ENCODE measurements around the gene PALS2. TPM values are rescaled to one million over a fixed set of nuclear protein-coding genes. Genes with fewer than 3 reads are reported as not detected.
A peak's percentile ranks its signal among the peaks of the same experiment; 100 is the strongest.

The PALS2 gene
- total and polyA plus RNA-seq, 9 of the 15 experiments (the other 6 are each of a cell fraction or from before 2014, with no cell fraction given): 5.9 to 35.0 (median 17.7) TPM

GRCh38 chr7:24570983-24571382 lies 2.3 kb upstream of the PALS2 start:
- DNase-seq (ENCODE audit: extremely low read depth in 1 of 4, low spot score in 3 of 4): no peak
- Histone ChIP-seq H2AFZ (ENCODE audit: low read depth, low read length) (no peak overlapping the region), H3K9me1 (ENCODE audit: control insufficient read depth, insufficient read depth, low read length) (no peaks in the 10 kb centered on the region), H4K20me1 (replicated peaks; ENCODE audit: control insufficient read depth, insufficient read depth, low read length) (no peaks in the 10 kb centered on the region), H3K79me2 (ENCODE audit: control insufficient read depth, insufficient read depth, low read length) (peaks cover 23% of the 10 kb centered on the region), H3K36me3 (ENCODE audit: control insufficient read depth, insufficient read depth, low read length) (no peaks in the 10 kb centered on the region), H3K4me1 (replicated peaks in 1 of 2; ENCODE audit: control insufficient read depth in 2 of 2, insufficient read depth in 2 of 2, low read length in 2 of 2) (peaks cover 5 to 11% of the 10 kb centered on the region in 2 experiments; a peak in 4 of 5 replicates), H3K4me2 (ENCODE audit: insufficient read depth, low read length) (no peak overlapping the region), H3K9me3 (replicated peaks; ENCODE audit: control insufficient read depth, insufficient read depth, low read depth, low read length) (no peaks in the 10 kb centered on the region), H3K27me3 (ENCODE audit: control insufficient read depth in 2 of 2, insufficient read depth in 2 of 2, low read length in 2 of 2) (peaks cover 2 to 6% of the 10 kb centered on the region in 2 experiments; a peak in 3 of 5 replicates), H3K9ac (ENCODE audit: insufficient read depth in 1 of 2, low read depth in 2 of 2, low read length in 2 of 2) (no peak overlapping the region), H3K4me3 (no peak overlapping the region), H3K27ac (ENCODE audit: extremely low read depth, low read depth, low read length) (no peak overlapping the region)
- POLR2A ChIA-PET: no interaction called here
- in situ Hi-C loops (cut with MboI) (no loop called here), intact Hi-C loops (cut with micrococcal nuclease) (no loop called here)
- no peak for ATAC-seq
- BruUV-seq (replicated peaks): no TSS peak
- FAIRE-seq: no peak
- TF ChIP-seq KDM2B (CRISPR knock-in tag; IDR thresholded peaks at IDR 0.05): no peak
- TF ChIP-seq CBFA2T3 (IDR thresholded peaks at IDR 0.05): peak; percentile 56; the same call in 1 of the 2 replicates
- no peak for TF ChIP-seq MIER1 (IDR thresholded peaks at IDR 0.05; ENCODE audit: low read depth)
- TF ChIP-seq ZBTB9 (CRISPR knock-in tag; IDR thresholded peaks at IDR 0.05): no peak
- TF ChIP-seq SRSF1 (IDR thresholded peaks at IDR 0.05; ENCODE audit: low read depth, low read length): no peak
- TF ChIP-seq HCFC1 (IDR thresholded peaks at IDR 0.05; ENCODE audit: low read depth, low read length): no peak
- TF ChIP-seq CBX5 (IDR thresholded peaks at IDR 0.05; ENCODE audit: borderline replicate concordance, low read depth): no peak
- TF ChIP-seq KDM1A (IDR thresholded peaks at IDR 0.05): peak; percentile 71 to 75
- TF ChIP-seq ZNF561 (CRISPR knock-in tag; conservative IDR thresholded peaks at IDR 0.05): no peak
- no peak for TF ChIP-seq ZNF668 (CRISPR knock-in tag; IDR thresholded peaks at IDR 0.05)
- TF ChIP-seq PRMT5 (CRISPR knock-in tag; IDR thresholded peaks at IDR 0.05): no peak
- TF ChIP-seq TEAD2 (tag; IDR thresholded peaks at IDR 0.05): no peak
- TF ChIP-seq HEY1 (CRISPR knock-in tag; IDR thresholded peaks at IDR 0.05; ENCODE audit: borderline replicate concordance): no peak
- TF ChIP-seq TEAD4 (IDR thresholded peaks at IDR 0.05; ENCODE audit: low read length): 0 out of 2 replicates have a peak, but pooled peaks have one; percentile 15
- no peak for TF ChIP-seq TEAD4 (CRISPR knock-in tag; IDR thresholded peaks at IDR 0.05; ENCODE audit: borderline replicate concordance)
- TF ChIP-seq RAD51 (IDR thresholded peaks at IDR 0.05; ENCODE audit: borderline replicate concordance, low read depth): no peak
- TF ChIP-seq ZNF174 (CRISPR knock-in tag; IDR thresholded peaks at IDR 0.05): no peak
- TF ChIP-seq POLR3G (IDR thresholded peaks at IDR 0.05; ENCODE audit: extremely low read depth, insufficient read length, insufficient replicate concordance): no peak
- TF ChIP-seq ETS1 (conservative IDR thresholded peaks at IDR 0.05; ENCODE audit: control insufficient read depth, low read depth, low read length): no peak
- no peak for TF ChIP-seq HDAC2 (IDR thresholded peaks at IDR 0.05)
- TF ChIP-seq RCOR1 (IDR thresholded peaks at IDR 0.05; ENCODE audit: borderline replicate concordance in 1 of 2, low read depth in 2 of 2, low read length in 2 of 2): peak in 1 of 2 experiments; percentile 89; a peak in 2 of 4 replicates
- WGBS (ENCODE audit: insufficient coverage, low coverage, missing lambda C conversion rate): 0% methylated on average over 2 of the region's 2 CpGs
- CTCF ChIA-PET (ENCODE audit: low intra/inter-chr PET ratio): no interaction called here
